ENCODE results near the gene EDEM2.
"Not testable (repeated sequence)": the region's sequence is repeated elsewhere in the genome, so short reads cannot be mapped to it uniquely, and the experiment has no call there.

EDEM2 gene

GRCh38 chr20:35164531-35164930 is 17.4 kb upstream of the EDEM2 start:
- H3K4me3 Mint-ChIP-seq; ATAC-seq (replicated peaks); H3K36me3 Mint-ChIP-seq (ENCODE audit: insufficient read depth); H3K27ac Mint-ChIP-seq; H3K27me3 Mint-ChIP-seq; DNase-seq; H3K9me3 Mint-ChIP-seq: not testable (repeated sequence)
- H3K4me1 Mint-ChIP-seq (ENCODE audit: low read depth in 2 of 2), result peaks cover 21 to 25% of the 10 kb centered on the region in 2 donors

- H3K9me3 Mint-ChIP-seq; ATAC-seq (replicated peaks); H3K27me3 Mint-ChIP-seq; H3K36me3 Mint-ChIP-seq (ENCODE audit: insufficient read depth); DNase-seq: not testable (repeated sequence)
- Mint-ChIP-seq H3K4me1 (ENCODE audit: low read depth in 2 of 2) (peaks cover 21 to 22% of the 10 kb centered on the region in 2 donors), H3K27ac (peak overlapping the region in 1 of 2 donors; percentile 93), H3K4me3 (peak overlapping the region in 1 of 2 donors; percentile 72)
These were observed 13.2 kb upstream of the EDEM2 start for GRCh38 chr20:35160341-35160740.

GRCh38 chr20:35156978-35157377 is 9.8 kb upstream of the EDEM2 start:
- Mint-ChIP-seq H3K27me3 (no peaks in the 10 kb centered on the region), H3K4me1 (ENCODE audit: low read depth in 2 of 2) (peaks cover 7 to 13% of the 10 kb centered on the region in 2 donors), H3K9me3 (no peaks in the 10 kb centered on the region), H3K36me3 (ENCODE audit: insufficient read depth) (peaks cover 2% of the 10 kb centered on the region), H3K27ac (no peak overlapping the region), H3K4me3 (no peak overlapping the region)
- ATAC-seq (replicated peaks) (no peak), DNase-seq (no peak)

- H3K9me3 Mint-ChIP-seq, result no peaks in the 10 kb centered on the region
- peaks cover 0 to 6% of the 10 kb centered on the region in 2 donors for H3K4me1 Mint-ChIP-seq (ENCODE audit: low read depth in 2 of 2)
- DNase-seq (no peak), ATAC-seq (replicated peaks) (no peak)
- peaks cover 2% of the 10 kb centered on the region for H3K36me3 Mint-ChIP-seq (ENCODE audit: insufficient read depth)
- H3K27ac Mint-ChIP-seq, result no peak overlapping the region
- no peak overlapping the region for H3K4me3 Mint-ChIP-seq
- H3K27me3 Mint-ChIP-seq, result no peaks in the 10 kb centered on the region
These were observed 8.8 kb upstream of the EDEM2 start for GRCh38 chr20:35155936-35156335.

GRCh38 chr20:35151736-35152135 is 4.6 kb upstream of the EDEM2 start:
- ATAC-seq (replicated peaks) (no peak), DNase-seq (no peak)
- Mint-ChIP-seq H3K4me1 (ENCODE audit: low read depth in 2 of 2) (peaks cover 6 to 15% of the 10 kb centered on the region in 2 donors), H3K4me3 (no peak overlapping the region), H3K36me3 (ENCODE audit: insufficient read depth) (peaks cover 3% of the 10 kb centered on the region), H3K9me3 (no peaks in the 10 kb centered on the region), H3K27me3 (no peaks in the 10 kb centered on the region), H3K27ac (no peak overlapping the region)

- DNase-seq (no peak), ATAC-seq (replicated peaks) (no peak)
- peaks cover 9% of the 10 kb centered on the region for H3K36me3 Mint-ChIP-seq (ENCODE audit: insufficient read depth)
- no peaks in the 10 kb centered on the region for H3K27me3 Mint-ChIP-seq
- peaks cover 10 to 22% of the 10 kb centered on the region in 2 donors for H3K4me1 Mint-ChIP-seq (ENCODE audit: low read depth in 2 of 2)
- no peak overlapping the region for H3K27ac Mint-ChIP-seq
- no peak overlapping the region for H3K4me3 Mint-ChIP-seq
- H3K9me3 Mint-ChIP-seq, result no peaks in the 10 kb centered on the region
These were observed 3.9 kb upstream of the EDEM2 start for GRCh38 chr20:35150846-35151579.

GRCh38 chr20:35147575-35148071 is 487 bp upstream of the EDEM2 start:
- Mint-ChIP-seq H3K27ac (peak overlapping the region; percentile 92 to 97), H3K4me1 (ENCODE audit: low read depth in 2 of 2) (peaks cover 27 to 31% of the 10 kb centered on the region in 2 donors), H3K36me3 (ENCODE audit: insufficient read depth) (peaks cover 22% of the 10 kb centered on the region), H3K4me3 (peak overlapping the region; percentile 95 to 96)
- ATAC-seq (replicated peaks) (peak; percentile 2), DNase-seq (peak in 1 of 3 experiments; percentile 8)
- H3K27me3 Mint-ChIP-seq, H3K9me3 Mint-ChIP-seq: not testable (repeated sequence)

- Mint-ChIP-seq H3K4me3 (peak overlapping the region; percentile 95 to 96), H3K27ac (peak overlapping the region; percentile 92 to 97), H3K36me3 (ENCODE audit: insufficient read depth) (peaks cover 31% of the 10 kb centered on the region), H3K4me1 (ENCODE audit: low read depth in 2 of 2) (peaks cover 27 to 33% of the 10 kb centered on the region in 2 donors), H3K9me3 (no peaks in the 10 kb centered on the region), H3K27me3 (no peaks in the 10 kb centered on the region)
- ATAC-seq (replicated peaks), result no peak
- DNase-seq, result no peak
These were observed 727 bp downstream of the EDEM2 start for GRCh38 chr20:35146299-35146919.

- H3K4me3 Mint-ChIP-seq, result peak overlapping the region; percentile 64 to 95
- peak overlapping the region; percentile 91 to 92 for H3K27ac Mint-ChIP-seq
- DNase-seq, result peak; percentile 15 to 41 (median 36)
- peaks cover 44% of the 10 kb centered on the region for H3K36me3 Mint-ChIP-seq (ENCODE audit: insufficient read depth)
- no peaks in the 10 kb centered on the region for H3K27me3 Mint-ChIP-seq
- peak; percentile 72 for ATAC-seq (replicated peaks)
- no peaks in the 10 kb centered on the region for H3K9me3 Mint-ChIP-seq
- peaks cover 29 to 43% of the 10 kb centered on the region in 2 donors for H3K4me1 Mint-ChIP-seq (ENCODE audit: low read depth in 2 of 2)
These were observed 2.0 kb downstream of the EDEM2 start for GRCh38 chr20:35145141-35145564.

- Mint-ChIP-seq H3K36me3 (ENCODE audit: insufficient read depth) (peaks cover 48% of the 10 kb centered on the region), H3K4me3 (peak overlapping the region; percentile 23 to 64), H3K4me1 (ENCODE audit: low read depth in 2 of 2) (peaks cover 29 to 47% of the 10 kb centered on the region in 2 donors), H3K9me3 (no peaks in the 10 kb centered on the region), H3K27ac (peak overlapping the region in 1 of 2 donors; percentile 91), H3K27me3 (no peaks in the 10 kb centered on the region)
- DNase-seq, result peak in 2 of 3 experiments; percentile 21 to 34
- peak; percentile 42 for ATAC-seq (replicated peaks)
These were observed 2.4 kb downstream of the EDEM2 start for GRCh38 chr20:35144694-35145093.

GRCh38 chr20:35135867-35136586 is 11.1 kb downstream of the EDEM2 start:
- Mint-ChIP-seq H3K9me3 (no peaks in the 10 kb centered on the region), H3K4me1 (ENCODE audit: low read depth in 2 of 2) (peaks cover under 1 to 11% of the 10 kb centered on the region in 2 donors), H3K4me3 (no peak overlapping the region), H3K27ac (peak overlapping the region in 1 of 2 donors; percentile 29), H3K27me3 (no peaks in the 10 kb centered on the region), H3K36me3 (ENCODE audit: insufficient read depth) (peaks cover 96% of the 10 kb centered on the region)
- no peak for ATAC-seq (replicated peaks)
- DNase-seq, result no peak

GRCh38 chr20:35134880-35135279 is 12.3 kb downstream of the EDEM2 start:
- H3K36me3 Mint-ChIP-seq (ENCODE audit: insufficient read depth), result peaks cover 91% of the 10 kb centered on the region
- H3K4me1 Mint-ChIP-seq (ENCODE audit: low read depth in 2 of 2), result peaks cover 0 to 2% of the 10 kb centered on the region in 2 donors
- no peaks in the 10 kb centered on the region for H3K9me3 Mint-ChIP-seq
- ATAC-seq (replicated peaks) (no peak), DNase-seq (no peak)
- H3K4me3 Mint-ChIP-seq, result no peak overlapping the region
- H3K27me3 Mint-ChIP-seq, result no peaks in the 10 kb centered on the region
- peak overlapping the region in 1 of 2 donors; percentile 22 for H3K27ac Mint-ChIP-seq

GRCh38 chr20:35134472-35134871 is 12.7 kb downstream of the EDEM2 start:
- H3K27ac Mint-ChIP-seq, result no peak overlapping the region
- H3K9me3 Mint-ChIP-seq, result no peaks in the 10 kb centered on the region
- DNase-seq (no peak), ATAC-seq (replicated peaks) (no peak)
- H3K4me3 Mint-ChIP-seq, result no peak overlapping the region
- no peaks in the 10 kb centered on the region for H3K4me1 Mint-ChIP-seq (ENCODE audit: low read depth in 2 of 2)
- no peaks in the 10 kb centered on the region for H3K27me3 Mint-ChIP-seq
- H3K36me3 Mint-ChIP-seq (ENCODE audit: insufficient read depth), result peaks cover 87% of the 10 kb centered on the region

Data from effector memory CD8-positive, alpha-beta T cell (primary cell).